HL-60 (cell line): Measurements from ENCODE around the gene HS3ST3A1.

ENCODE experiments used
- GABPA ChIP-seq: IDR thresholded peaks from 2 replicates; pipeline ENCODE4 v1.6.1; 2012; ENCODE audit warnings: low read depth
- POLR2AphosphoS5 ChIP-seq: IDR thresholded peaks from 2 replicates; pipeline ENCODE4 v1.6.1; 2012; ENCODE audit warnings: low read depth
- TF ChIP-seq, protein P1 (sequence below): IDR thresholded peaks from one replicate; pipeline ENCODE4 v1.5.1; 2011; ENCODE audit warnings: low read length, control low read depth, inconsistent platforms; ENCODE audit not compliant: insufficient read depth

DNA sequence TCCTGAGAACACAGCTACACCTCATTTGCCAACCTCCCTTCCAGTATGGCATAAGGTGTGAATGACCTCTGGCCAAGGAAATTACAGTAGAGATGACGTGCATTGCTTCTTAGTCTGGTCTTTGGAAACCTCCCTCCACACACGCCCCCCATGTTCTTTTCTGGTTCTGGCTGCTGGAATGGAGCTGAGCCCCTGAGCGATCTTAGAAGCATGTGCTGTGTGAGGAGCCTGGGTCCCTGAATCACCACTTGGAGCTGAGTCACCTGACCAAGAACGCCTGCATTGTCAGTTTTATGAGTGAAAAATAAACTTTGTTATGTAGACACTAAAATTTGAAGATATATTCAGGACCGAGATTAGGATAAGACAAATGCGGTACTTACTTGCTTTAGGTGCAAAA lies 51.4 kb downstream of the HS3ST3A1 start:
- TF ChIP-seq, protein P1, sequence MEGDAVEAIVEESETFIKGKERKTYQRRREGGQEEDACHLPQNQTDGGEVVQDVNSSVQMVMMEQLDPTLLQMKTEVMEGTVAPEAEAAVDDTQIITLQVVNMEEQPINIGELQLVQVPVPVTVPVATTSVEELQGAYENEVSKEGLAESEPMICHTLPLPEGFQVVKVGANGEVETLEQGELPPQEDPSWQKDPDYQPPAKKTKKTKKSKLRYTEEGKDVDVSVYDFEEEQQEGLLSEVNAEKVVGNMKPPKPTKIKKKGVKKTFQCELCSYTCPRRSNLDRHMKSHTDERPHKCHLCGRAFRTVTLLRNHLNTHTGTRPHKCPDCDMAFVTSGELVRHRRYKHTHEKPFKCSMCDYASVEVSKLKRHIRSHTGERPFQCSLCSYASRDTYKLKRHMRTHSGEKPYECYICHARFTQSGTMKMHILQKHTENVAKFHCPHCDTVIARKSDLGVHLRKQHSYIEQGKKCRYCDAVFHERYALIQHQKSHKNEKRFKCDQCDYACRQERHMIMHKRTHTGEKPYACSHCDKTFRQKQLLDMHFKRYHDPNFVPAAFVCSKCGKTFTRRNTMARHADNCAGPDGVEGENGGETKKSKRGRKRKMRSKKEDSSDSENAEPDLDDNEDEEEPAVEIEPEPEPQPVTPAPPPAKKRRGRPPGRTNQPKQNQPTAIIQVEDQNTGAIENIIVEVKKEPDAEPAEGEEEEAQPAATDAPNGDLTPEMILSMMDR: no peak
- TF ChIP-seq GABPA (no peak), POLR2AphosphoS5 (no peak)
